ENCODE measurements around the gene NOB1. TPM values are rescaled to one million over a fixed set of nuclear protein-coding genes. Genes with fewer than 3 reads are reported as not detected.

The NOB1 gene
- total and polyA plus RNA-seq, 2 donors from 2014 or later: 34.9 to 50.4 TPM

DNA sequence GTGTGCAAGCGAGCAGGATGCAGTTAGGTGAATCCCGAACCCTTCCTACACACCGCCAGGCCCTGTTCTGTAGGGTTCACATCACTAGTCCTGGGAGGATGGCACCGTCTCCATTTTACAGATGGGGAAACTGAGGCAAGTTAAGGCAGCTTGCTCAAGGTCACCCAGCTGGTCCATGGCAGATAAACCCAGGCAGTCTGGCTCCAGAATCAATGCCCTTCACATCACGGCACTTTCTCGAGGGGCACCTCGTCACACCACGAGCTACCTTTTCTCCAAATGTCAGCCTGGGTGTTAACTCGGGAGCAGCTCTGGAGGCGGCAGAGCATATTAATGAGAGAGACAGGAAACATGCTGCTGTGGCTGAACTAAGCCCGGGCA is 9.5 kb downstream of the NOB1 start:
- Histone ChIP-seq H3K4me1 (ENCODE audit: control insufficient read depth in 2 of 3, insufficient read depth in 2 of 3, low read depth in 1 of 3, low read length in 3 of 3) (peaks cover 0 to 12% (median 10%) of the 10 kb centered on the region in 3 donors), H3K4me3 (ENCODE audit: low read length in 3 of 3) (no peak overlapping the region), H3K36me3 (ENCODE audit: control insufficient read depth in 2 of 3, insufficient read depth in 3 of 3, low read length in 3 of 3) (peaks cover 18 to 45% (median 43%) of the 10 kb centered on the region in 3 donors), H3K27me3 (ENCODE audit: control insufficient read depth, insufficient read depth, low read length) (no peaks in the 10 kb centered on the region), H3K27ac (ENCODE audit: low read depth in 2 of 2, low read length in 2 of 2) (no peak overlapping the region), H3K9ac (ENCODE audit: low read length in 3 of 3) (no peak overlapping the region), H3K9me3 (ENCODE audit: control insufficient read depth in 2 of 3, insufficient read depth in 1 of 3, low read length in 3 of 3) (no peaks in the 10 kb centered on the region)
- no peak for DNase-seq
- FAIRE-seq: no peak
- TF ChIP-seq, protein P1, sequence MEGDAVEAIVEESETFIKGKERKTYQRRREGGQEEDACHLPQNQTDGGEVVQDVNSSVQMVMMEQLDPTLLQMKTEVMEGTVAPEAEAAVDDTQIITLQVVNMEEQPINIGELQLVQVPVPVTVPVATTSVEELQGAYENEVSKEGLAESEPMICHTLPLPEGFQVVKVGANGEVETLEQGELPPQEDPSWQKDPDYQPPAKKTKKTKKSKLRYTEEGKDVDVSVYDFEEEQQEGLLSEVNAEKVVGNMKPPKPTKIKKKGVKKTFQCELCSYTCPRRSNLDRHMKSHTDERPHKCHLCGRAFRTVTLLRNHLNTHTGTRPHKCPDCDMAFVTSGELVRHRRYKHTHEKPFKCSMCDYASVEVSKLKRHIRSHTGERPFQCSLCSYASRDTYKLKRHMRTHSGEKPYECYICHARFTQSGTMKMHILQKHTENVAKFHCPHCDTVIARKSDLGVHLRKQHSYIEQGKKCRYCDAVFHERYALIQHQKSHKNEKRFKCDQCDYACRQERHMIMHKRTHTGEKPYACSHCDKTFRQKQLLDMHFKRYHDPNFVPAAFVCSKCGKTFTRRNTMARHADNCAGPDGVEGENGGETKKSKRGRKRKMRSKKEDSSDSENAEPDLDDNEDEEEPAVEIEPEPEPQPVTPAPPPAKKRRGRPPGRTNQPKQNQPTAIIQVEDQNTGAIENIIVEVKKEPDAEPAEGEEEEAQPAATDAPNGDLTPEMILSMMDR (IDR thresholded peaks at IDR 0.05; ENCODE audit: borderline replicate concordance, extremely low read depth, insufficient read depth): no peak
- intact Hi-C loops (cut with DNase I): no loop called here

DNA sequence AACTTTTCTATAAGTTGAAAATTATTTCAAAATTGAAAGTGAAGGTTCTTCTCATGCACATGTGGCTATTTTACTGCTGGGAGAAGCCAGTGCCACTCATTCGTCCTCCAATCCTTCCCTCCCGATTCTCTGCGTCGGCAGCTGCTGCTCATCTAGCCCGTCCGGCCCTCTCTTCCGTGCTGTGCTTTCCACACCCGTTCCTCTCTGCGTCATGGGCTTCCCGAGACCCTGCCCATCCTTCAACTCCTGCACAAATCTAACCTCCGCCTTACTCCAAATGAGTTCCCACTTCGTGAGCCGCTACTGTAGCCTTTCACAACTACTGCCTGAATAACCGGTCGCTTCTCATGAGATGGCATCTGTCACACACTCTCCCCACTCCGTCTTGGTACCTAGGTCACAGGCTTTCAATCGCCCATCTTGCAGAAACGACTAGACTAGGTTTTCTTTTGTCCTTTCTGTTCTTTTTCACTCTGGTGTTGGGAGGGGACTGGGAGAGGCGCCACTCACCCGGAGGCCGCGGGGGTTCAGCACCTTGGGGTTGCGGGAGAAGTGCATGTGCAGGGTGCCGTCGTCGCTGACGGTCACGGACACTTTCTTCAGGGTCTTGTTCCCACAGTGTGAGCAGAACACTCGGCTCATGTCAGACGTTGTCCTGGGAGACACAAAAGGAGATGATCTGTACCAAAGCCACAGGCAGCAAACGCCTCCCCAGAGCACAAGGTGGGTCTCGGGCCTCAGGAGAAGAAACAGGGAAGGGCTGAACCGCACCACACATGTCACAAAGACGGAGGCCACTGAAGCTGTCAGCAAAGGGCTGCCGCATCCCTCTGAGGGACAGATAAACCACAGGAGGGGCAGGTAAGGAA is 10.1 kb downstream of the NOB1 start:
- H3K4me1 ChIP-seq (ENCODE audit: control insufficient read depth in 2 of 3, insufficient read depth in 2 of 3, low read depth in 1 of 3, low read length in 3 of 3): peaks cover 0 to 12% (median 10%) of the 10 kb centered on the region in 3 donors
- H3K4me3 ChIP-seq (ENCODE audit: low read length in 3 of 3): no peak overlapping the region
- intact Hi-C loops (cut with DNase I): no loop called here
- no peak overlapping the region for H3K27ac ChIP-seq (ENCODE audit: low read depth in 2 of 2, low read length in 2 of 2)
- peaks cover 18 to 45% (median 42%) of the 10 kb centered on the region in 3 donors for H3K36me3 ChIP-seq (ENCODE audit: control insufficient read depth in 2 of 3, insufficient read depth in 3 of 3, low read length in 3 of 3)
- FAIRE-seq: no peak
- no peaks in the 10 kb centered on the region for H3K27me3 ChIP-seq (ENCODE audit: control insufficient read depth, insufficient read depth, low read length)
- TF ChIP-seq, protein P1 (IDR thresholded peaks at IDR 0.05; ENCODE audit: borderline replicate concordance, extremely low read depth, insufficient read depth): no peak
- no peak for DNase-seq
- no peaks in the 10 kb centered on the region for H3K9me3 ChIP-seq (ENCODE audit: control insufficient read depth in 2 of 3, insufficient read depth in 1 of 3, low read length in 3 of 3)
- no peak overlapping the region for H3K9ac ChIP-seq (ENCODE audit: low read length in 3 of 3)

DNA sequence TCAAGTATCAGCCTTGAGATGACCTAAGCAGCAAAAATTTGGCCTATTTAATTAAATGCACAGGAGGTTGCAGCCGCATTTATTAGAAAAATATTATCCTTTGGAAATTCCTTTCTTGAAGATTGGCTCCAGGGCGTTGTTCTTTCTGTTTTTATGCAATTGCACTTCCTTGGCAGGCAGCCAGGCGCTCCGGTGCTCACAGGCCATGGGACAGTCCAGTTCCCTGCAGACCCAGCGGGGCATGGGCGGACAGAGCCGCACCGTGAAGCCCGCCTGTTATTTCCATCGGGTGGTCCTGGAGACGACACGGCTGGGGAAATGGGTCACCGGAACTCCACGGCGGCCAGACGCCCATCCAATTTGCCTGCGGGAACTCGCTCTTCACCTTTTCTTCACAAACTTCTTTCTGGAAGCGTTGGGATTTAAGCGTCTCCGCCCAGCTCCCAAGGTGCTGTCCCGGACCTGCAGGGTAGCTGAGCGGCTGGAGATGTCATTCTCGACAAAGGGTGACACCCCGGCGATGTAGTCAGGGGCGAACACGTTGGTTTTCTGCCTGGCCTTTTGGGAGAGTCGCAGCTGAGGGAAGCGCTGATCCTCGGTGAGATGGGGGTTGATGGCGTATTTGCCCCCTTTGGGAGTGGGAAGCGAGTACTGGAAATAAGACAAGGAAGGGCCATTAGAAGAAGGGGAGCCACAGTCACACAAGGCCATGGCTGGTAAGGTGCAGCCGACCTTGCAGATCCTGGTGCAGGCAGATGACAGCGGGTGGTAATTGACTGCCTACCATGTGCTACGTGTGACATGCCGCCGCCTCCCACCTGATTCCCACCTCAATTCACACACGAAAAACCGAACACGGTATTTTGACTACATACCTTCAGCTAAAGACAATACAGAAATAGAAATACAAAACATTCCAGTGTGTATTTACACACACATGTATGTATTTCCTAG is 12.5 kb downstream of the NOB1 start:
- intact Hi-C loops (cut with DNase I): no loop called here
- Histone ChIP-seq H3K27ac (ENCODE audit: low read depth in 2 of 2, low read length in 2 of 2) (peak overlapping the region; percentile 68 to 73), H3K4me3 (ENCODE audit: low read length in 3 of 3) (no peak overlapping the region), H3K9ac (ENCODE audit: low read length in 3 of 3) (peak overlapping the region in 1 of 3 donors; percentile 4), H3K4me1 (ENCODE audit: control insufficient read depth in 2 of 3, insufficient read depth in 2 of 3, low read depth in 1 of 3, low read length in 3 of 3) (peaks cover 0 to 12% (median 10%) of the 10 kb centered on the region in 3 donors), H3K9me3 (ENCODE audit: control insufficient read depth in 2 of 3, insufficient read depth in 1 of 3, low read length in 3 of 3) (no peaks in the 10 kb centered on the region), H3K27me3 (ENCODE audit: control insufficient read depth, insufficient read depth, low read length) (no peaks in the 10 kb centered on the region), H3K36me3 (ENCODE audit: control insufficient read depth in 2 of 3, insufficient read depth in 3 of 3, low read length in 3 of 3) (peaks cover 11 to 27% (median 20%) of the 10 kb centered on the region in 3 donors)
- DNase-seq: peak; percentile 70 to 94 (median 76)
- TF ChIP-seq, protein P1 (IDR thresholded peaks at IDR 0.05; ENCODE audit: borderline replicate concordance, extremely low read depth, insufficient read depth): no peak
- FAIRE-seq: no peak

Measured in kidney (tissue), 14 donors.